GM13976 (cell line): ENCODE measurements around the gene JAM3.

ENCODE experiments used
- DNase-seq: peaks from one replicate; pipeline ENCODE4 v3.0.0; 2012; ENCODE audit warnings: low spot score
- in situ Hi-C: fragments of 300-500 bp; cut with MboI; formaldehyde crosslinking; loops from one replicate; pipeline ENCODE4 v1.12.0; 2022; ENCODE audit warnings: low sequenced_read_pairs, mixed read lengths, inconsistent platforms; ENCODE audit not compliant: unreplicated experiment
- TF ChIP-seq, protein P1 (sequence below): IDR thresholded peaks from 2 replicates; pipeline ENCODE4 v1.5.1; 2012; ENCODE audit warnings: borderline replicate concordance, mild to moderate bottlenecking; ENCODE audit not compliant: insufficient read depth; ENCODE audit errors: extremely low read depth, missing control alignments, control extremely low read depth

JAM3 gene

DNA sequence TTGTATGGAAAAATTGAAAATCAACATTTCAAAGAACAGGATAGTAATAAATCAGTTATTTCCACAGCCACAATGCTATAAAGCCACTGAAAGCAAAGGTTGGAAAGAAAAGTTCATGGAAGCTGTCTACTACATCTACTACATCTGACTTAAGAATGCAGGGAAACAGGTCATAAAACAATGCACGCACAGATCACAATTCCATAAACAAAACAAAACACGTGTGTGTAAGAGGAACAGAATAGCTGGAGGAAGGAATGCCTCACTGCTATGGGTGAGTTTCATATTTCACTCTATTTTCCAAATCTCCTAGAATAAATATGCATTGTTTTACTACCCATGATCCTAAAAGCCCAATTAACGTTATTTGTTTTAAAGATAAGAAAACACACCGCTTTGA lies 88.6 kb downstream of the JAM3 start:
- in situ Hi-C loops: no loop called here
- TF ChIP-seq, protein P1, sequence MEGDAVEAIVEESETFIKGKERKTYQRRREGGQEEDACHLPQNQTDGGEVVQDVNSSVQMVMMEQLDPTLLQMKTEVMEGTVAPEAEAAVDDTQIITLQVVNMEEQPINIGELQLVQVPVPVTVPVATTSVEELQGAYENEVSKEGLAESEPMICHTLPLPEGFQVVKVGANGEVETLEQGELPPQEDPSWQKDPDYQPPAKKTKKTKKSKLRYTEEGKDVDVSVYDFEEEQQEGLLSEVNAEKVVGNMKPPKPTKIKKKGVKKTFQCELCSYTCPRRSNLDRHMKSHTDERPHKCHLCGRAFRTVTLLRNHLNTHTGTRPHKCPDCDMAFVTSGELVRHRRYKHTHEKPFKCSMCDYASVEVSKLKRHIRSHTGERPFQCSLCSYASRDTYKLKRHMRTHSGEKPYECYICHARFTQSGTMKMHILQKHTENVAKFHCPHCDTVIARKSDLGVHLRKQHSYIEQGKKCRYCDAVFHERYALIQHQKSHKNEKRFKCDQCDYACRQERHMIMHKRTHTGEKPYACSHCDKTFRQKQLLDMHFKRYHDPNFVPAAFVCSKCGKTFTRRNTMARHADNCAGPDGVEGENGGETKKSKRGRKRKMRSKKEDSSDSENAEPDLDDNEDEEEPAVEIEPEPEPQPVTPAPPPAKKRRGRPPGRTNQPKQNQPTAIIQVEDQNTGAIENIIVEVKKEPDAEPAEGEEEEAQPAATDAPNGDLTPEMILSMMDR: no peak
- no peak for DNase-seq

DNA sequence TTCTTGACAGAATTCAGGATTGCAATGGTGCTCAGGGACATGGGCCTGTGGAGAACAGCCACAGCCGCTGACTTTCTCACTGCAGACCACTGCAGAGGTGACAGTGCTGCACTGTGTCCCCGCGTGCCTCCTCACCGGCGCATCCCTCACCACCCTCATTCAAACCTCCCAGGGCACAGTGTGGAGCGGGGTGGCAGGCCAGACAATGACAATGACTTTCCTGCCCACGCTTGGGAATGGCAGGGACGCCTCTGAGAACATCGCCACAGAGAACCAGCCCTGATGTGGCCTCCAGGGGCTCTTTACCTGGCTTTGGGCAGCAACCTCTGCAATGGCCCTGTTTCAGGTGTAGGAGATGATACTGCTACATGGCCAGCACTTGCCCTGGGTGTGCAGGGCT lies 89.2 kb downstream of the JAM3 start:
- TF ChIP-seq, protein P1: no peak
- in situ Hi-C loops: no loop called here
- DNase-seq: no peak

DNA sequence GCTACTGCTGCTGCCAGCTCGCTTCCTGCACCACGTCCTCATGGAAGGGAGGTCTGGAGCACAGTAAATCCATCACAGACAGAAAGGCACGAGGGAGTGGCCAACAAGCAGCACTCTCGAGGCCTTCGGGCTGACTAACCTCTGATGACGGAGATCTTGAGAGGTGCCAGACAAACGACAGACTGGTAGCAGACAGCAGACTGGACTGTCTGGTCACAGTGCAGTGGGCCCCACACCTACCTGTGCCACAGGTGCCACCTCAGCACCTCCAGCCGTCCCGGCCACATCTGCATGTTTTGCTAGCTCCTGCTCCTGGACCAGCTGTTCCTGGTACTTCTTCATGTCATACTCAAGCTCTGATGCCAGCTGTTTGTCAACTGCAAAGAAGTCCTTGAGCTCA lies 90.8 kb downstream of the JAM3 start:
- in situ Hi-C loops: no loop called here
- TF ChIP-seq, protein P1: no peak
- no peak for DNase-seq

DNA sequence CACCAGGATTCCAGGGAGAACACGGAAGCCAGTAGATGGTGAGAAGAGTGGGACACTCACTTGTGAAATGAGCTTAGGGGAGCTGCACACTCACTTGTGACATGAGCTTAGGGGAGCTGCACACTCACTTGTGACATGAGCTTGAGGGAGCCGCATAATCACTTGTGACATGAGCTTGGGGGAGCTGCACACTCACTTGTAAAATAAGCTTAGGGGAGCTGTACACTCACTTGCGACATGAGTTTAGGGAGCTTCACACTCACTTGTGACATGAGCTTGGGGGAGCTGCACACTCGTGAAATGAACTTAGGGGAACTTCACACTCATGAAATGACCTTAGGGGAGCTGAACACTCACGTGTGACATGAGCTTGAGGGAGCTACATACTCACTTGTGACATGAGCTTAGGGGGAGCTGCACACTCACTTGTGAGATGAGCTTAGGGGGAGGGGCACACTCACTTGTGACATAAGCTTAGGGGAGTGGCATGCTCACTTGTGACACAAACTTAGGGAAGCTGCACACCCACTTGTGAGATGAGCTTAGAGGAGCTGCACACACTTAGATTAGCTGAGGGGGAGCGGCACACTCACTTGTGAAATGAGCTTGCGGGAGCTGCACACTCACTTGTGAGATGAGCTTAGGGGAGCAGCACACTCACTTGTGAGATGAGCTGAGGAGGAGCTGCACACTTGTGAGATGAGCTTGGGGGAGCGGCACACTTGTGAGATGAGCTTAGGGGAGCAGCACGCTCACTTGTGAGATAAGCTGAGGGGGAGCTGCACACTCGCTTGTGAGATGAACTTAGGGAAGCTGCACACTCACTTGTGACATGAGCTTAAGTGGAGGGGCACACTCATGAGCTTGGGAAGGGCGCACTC lies 95.9 kb downstream of the JAM3 start:
- TF ChIP-seq, protein P1: no peak
- no peak for DNase-seq
- in situ Hi-C loops: no loop called here

DNA sequence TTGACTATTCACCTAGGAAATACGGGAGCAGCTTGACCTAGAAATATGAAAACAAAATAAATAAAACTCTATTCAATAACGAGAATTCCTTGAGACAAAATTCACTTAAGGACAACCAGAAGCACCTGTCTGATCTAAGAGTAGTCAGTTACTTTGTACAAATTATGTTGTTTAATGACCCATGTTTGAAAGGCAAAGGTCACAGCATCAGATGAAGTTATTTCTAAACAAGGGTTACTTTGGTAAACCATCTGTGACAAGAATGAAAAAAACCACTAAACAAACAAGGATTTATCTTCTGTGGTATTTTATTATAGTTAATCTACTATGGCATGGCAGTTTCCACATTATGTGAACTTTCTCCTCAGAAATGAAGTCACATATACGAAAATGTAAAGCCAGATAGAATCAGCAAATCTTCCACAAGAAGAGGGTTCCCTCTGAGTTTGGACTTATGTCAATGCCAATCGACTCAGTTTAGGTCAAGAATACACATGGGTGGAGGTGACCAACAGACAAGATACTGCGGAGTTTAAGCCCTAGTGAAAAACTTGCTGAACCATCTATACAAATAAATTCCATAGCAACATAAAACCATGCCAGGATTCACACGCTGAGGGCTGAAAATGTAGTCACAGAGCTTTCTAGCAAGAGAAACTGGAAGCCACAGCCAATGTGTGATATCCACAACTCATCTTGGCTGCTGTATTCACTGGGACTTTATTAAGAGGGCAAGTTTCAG lies 101.5 kb downstream of the JAM3 start:
- DNase-seq: no peak
- TF ChIP-seq, protein P1: no peak
- in situ Hi-C loops: no loop called here

DNA sequence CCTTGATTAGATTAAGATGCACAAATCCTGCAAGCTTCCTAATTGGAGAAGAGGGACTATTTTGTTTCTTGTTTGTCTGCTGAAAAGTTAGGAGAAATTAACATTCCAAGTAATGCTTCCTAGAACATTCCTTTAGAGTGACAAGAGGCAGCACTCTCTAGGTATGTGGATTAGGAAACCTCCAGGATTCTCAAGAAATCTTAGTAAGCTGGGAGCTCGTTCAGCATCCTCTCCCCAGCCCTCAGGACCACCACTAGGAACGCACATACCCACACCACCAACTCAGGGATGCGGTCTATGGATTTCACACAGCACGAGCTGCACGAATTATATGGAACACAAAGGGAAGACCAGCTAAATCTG lies 102.0 kb downstream of the JAM3 start:
- no peak for DNase-seq
- in situ Hi-C loops: no loop called here
- TF ChIP-seq, protein P1: no peak

DNA sequence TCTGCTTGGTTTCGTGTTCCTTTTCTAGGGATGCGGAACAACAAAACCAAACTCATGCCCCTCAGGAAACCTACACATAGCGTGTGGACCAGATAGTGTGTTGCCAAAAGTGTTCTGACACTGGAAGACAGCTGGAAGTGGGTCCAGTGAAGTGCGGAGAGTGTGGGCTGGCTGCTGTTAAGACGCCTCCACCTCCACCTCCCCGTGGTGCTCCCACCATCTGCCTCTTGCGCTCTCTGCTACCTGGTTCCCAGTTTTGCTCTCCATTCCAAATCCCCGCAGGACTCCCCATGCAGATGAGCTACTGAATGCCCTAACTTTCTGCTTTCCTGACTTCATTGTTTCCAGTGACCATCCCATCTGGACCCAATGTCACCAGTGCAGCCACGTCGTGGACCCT lies 103.1 kb downstream of the JAM3 start:
- DNase-seq: no peak

More for the DNA sequence above, 103.1 kb downstream of the JAM3 start:
- TF ChIP-seq, protein P1: no peak
- in situ Hi-C loops: no loop called here
